GM12801 (cell line): ENCODE data around the gene PDGFC.

Experiments used
- TF ChIP-seq, protein P1 (sequence below): IDR thresholded peaks from one replicate; pipeline ENCODE4 v1.5.1; 2011; ENCODE audit warnings: control low read depth; ENCODE audit not compliant: insufficient read length; ENCODE audit errors: extremely low read depth

The PDGFC gene

DNA sequence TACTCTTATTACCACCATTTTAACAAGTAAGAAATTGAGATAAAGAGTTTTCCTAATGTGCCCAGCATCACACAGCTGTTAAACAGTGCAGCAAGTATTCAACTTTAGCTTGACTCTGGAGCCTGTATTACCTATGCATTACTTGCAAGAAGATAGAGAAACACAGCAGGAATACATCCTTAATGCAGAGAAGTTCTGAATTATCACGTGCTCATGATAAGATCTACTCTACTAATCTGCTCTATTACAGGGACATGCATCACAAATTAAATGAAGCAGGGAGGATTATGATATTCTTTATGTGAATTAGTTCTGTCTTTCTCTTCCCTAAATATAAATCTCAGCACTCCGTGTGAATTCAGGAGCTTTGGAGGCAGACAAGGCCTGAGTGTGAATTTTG is 39.0 kb upstream of the PDGFC start:
- TF ChIP-seq, protein P1, sequence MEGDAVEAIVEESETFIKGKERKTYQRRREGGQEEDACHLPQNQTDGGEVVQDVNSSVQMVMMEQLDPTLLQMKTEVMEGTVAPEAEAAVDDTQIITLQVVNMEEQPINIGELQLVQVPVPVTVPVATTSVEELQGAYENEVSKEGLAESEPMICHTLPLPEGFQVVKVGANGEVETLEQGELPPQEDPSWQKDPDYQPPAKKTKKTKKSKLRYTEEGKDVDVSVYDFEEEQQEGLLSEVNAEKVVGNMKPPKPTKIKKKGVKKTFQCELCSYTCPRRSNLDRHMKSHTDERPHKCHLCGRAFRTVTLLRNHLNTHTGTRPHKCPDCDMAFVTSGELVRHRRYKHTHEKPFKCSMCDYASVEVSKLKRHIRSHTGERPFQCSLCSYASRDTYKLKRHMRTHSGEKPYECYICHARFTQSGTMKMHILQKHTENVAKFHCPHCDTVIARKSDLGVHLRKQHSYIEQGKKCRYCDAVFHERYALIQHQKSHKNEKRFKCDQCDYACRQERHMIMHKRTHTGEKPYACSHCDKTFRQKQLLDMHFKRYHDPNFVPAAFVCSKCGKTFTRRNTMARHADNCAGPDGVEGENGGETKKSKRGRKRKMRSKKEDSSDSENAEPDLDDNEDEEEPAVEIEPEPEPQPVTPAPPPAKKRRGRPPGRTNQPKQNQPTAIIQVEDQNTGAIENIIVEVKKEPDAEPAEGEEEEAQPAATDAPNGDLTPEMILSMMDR, result no peak

DNA sequence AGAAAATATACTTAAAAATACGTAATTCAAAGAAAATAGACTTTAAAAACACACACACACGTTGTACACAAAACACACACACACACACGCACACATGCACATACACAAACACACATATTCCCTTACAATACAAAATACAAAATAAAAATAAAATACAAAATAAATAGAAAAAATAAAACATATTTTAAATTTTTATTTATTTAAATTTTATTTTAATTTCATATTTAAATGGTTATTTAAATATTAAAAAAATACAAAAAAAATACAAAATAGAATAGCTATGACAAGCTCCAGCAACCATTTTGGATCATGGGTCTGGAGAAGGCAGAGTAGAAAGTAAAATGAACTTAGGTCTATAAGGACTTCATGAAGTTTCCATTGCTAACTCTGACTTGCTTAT is 34.2 kb upstream of the PDGFC start:
- TF ChIP-seq, protein P1, result no peak

GRCh38 chr4:157005193-157005592 is 33.6 kb upstream of the PDGFC start:
- TF ChIP-seq, protein P1, result no peak

DNA sequence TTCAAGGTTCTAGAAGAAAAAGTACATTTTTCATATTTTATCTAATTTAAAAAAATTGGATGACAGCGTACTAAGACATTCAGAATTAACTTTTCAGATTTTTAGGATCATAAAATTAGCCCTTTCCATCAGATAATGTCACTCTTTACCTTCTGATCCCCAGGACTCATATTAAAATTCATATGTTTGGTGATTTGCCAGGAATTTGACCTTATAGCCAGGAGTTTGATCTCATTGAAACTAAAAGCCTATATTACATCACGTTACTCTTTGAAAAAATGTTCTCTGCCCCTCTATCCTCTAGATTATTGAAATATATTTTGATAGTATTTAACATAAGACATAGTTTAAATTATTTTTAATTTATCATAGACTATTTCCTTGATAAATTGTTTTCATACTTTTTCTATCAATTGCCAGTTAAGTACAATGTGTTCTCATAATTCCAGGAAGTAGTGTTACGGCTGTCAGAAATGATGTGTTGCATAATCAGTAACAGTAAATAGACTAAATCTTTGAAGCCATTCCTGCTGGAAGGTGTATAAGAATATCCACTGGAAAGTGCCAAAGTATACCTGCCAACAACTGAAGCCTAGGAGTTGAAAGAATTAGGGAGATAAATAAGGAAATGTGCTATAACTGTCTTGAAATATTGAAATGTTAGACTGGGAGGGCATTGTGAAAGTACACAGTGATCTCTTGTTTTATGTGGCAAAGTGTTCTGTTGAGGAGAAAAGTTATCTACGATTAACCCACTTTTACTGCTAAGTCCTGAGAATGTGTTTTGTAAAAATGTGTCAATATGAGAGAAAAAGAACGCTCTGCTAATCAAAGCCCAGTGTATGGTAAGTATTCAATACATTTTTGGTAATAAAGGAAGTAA is 32.9 kb upstream of the PDGFC start:
- TF ChIP-seq, protein P1, result no peak

DNA sequence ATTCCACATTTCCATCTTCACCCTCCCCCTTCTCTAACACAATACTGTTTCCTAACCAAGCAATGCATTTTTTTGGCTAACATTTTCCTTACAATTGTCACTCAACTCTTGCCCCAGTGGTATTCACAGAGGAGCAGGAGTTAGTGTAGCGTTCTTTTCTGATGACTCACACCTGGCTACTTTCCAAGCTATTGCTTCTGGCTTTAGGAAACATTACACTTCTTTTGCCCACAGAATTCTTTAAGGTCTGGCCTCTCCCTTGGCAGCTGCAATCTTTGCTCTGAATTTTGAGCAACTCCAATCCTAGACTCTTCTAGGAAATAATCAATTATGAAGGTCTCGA is 27.5 kb upstream of the PDGFC start:
- TF ChIP-seq, protein P1, result no peak

DNA sequence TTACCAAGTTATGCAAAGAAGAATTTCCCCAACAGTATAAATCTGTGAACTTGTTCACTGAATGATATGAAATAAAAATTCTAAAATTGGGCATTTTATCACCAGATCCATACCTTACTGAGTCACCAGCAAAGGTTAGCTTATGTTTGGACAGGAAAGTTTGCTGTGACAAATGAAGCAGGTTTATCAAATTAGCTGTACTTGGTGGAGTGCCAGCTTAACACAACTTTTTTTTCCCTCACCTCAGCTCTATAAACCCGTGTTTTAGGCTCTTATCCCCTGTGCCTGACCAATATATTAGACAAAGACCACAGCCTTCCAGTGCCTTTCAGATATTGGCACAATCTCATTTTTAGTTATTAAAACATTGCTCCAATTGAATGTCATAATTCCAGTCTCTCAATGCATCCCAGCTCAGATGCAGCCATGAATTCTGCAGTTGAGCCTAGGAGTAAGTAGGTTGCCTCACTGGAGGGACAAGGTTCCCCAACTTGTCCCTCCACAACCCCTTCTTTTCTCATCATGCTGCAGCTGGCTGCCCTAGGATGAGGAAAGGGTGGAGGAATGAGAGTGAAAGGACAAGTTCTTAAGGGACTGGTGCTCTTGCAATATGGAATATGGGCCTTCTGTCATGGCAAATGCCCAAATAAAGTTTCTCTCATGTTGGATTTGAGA is 27.0 kb upstream of the PDGFC start:
- TF ChIP-seq, protein P1, result no peak

DNA sequence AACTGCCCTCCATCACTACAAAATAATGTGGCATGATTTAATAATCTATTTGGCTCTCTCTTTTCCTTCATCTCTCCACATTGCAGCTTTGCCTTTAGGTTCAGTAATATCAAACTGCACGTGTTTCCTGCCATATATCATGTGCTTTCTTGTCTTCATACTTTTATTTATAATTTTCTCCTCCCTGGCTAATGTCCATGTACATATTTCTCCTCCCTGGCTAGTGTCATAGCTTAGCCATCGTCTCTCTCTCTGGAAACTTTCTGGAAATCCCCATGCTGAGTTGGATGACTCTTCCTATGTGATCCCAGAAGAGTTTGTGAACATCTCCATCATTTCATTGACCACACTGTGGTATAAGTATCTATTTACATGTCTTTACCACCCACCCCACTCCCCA is 21.3 kb upstream of the PDGFC start:
- TF ChIP-seq, protein P1, result no peak
